Right renal cortex interstitium (tissue), 3 donors: ENCODE measurements around the gene DZIP1L. TPM values are rescaled to one million over a fixed set of nuclear protein-coding genes. Genes with fewer than 3 reads are reported as not detected.
"Not testable (repeated sequence)": the region's sequence is repeated elsewhere in the genome, so short reads cannot be mapped to it uniquely, and the experiment has no call there.

ENCODE experiments used
- DNase-seq, 3 donors: peaks; one replicate each; pipeline ENCODE4 v3.0.0-alpha.2; 2013; ENCODE audit warnings: low read depth in 3 of 3, low spot score in 2 of 3
- polyA plus RNA-seq, 3 donors: library from polyadenylated mRNA; unstranded; fragments of 120-200 nt; gene quantifications; one replicate each; pipeline ENCODE4 v1.2.1, GENCODE V29; 2013; ENCODE audit not compliant: insufficient read length in 3 of 3

Gene DZIP1L
- polyA plus RNA-seq, 3 donors, result 12.7 to 14.9 (median 13.3) TPM

DNA sequence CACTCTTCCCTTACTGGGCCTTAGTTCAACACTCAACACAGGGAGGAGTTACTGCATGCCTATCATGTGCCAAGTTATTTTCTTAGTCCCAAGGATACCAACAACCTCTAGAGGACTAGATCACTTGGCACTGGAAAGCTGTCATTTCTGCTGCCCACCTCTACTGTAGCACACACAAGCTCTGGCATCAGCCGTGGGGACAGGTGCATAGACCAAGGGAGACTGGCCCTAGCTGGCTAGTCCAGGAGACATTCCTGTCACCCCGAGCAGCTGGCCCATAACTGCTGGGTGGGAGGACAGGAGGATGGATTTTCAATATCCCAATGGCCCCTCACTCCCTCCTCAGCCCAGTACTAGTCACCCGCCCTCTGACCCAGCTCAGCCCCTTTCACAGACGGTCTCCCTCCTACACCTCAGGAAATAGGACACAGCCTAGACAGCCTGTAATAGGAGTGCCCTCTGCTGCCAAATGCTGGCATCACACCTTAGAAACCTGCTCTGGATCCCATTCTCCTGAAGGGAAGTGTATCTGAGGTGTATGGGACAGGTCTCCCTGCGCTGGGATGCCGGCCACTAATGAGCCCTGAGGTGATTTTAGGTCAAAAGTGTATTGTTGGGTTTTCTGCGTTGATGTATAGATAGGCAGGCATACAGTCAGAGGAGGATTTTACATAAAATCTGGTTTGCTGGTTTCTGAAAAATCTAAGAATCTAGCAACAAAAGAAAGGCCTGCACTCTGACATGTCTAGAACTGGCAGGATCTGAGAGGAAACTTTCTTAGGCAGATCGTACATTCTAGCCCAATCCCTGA lies 3.4 kb upstream of the DZIP1L start:
- DNase-seq, result peak in 1 of 3 donors; percentile 55

DNA sequence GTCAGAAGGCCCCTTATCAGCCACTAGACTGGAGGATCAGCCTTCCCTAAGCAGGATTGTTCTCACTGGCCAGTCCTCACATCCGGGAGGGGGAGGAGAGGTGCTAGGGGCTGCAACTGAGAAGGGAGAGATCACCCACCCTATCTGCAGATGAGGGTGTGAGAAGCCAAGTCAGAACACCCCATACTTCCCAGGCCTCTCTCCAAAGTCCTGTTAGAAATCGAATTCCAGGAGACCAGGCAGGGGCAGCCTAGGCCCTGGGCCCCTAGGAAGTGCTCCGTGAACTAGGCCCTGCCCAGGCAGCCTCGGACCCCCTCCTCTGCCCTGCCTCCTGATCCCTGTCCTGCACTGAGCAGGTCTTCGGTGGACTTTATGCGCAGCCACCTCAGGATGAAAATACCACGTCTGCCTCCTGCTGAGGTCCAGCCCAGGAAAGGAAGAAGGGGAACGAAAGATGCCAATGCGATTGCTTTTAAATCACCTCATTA lies 933 bp downstream of the DZIP1L start:
- no peak for DNase-seq

DNA sequence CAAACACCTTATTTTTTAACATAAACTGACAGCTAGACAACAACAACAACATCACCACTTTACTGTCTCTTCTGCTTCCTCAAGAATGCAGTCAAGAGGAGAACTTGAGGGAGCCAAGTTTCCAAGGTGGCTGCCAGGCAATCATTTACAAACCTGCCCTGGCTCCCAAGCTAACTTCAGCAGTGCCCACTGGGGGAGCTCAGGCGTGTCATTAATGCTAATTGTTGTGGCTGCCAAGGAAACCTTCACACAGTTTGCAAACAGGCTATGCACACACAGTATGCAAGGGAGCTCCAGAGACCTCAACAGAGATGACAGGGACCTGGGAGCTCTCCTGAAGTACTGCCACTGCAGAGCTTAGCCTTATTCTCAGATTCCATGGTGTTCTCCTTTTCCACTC lies 2.1 kb downstream of the DZIP1L start:
- DNase-seq, result peak in 2 of 3 donors; percentile 51 to 65

DNA sequence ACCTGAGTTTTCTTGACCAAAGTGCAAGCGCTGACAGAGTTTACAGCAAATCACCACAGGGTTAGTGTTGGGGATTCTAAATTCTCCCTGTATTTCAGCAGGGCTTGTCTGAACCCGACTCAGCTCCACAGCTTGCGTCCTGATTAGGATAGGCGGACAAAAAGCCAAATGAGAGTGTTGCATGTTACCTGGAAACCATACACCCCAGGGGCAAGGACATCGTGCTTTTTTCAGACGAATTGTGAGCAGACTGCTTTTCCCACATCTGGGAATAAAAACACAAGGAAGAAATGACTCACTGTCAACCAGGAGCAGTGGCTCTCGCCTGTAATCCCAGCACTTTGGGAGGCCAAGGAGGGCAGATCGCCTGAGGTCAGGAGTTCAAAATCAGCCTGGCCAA lies 3.0 kb downstream of the DZIP1L start:
- no peak for DNase-seq

DNA sequence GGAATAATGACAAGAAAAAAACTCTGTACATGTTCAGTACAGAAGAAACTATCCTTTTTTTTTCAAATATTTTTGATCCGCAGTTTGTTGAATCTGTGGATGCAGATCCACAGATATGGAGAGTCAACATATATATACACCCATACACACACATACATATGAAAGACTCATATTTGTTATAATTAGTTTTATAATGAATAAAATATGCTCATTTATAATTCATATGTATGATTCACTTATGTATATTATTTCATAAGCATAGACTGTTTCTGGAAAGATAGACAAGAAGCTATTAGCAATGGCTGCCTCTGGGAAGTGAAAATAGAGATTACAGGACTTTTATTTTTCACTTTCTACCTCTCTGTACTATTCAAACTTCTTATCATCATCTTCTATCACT lies 9.8 kb downstream of the DZIP1L start:
- DNase-seq, result no peak

DNA sequence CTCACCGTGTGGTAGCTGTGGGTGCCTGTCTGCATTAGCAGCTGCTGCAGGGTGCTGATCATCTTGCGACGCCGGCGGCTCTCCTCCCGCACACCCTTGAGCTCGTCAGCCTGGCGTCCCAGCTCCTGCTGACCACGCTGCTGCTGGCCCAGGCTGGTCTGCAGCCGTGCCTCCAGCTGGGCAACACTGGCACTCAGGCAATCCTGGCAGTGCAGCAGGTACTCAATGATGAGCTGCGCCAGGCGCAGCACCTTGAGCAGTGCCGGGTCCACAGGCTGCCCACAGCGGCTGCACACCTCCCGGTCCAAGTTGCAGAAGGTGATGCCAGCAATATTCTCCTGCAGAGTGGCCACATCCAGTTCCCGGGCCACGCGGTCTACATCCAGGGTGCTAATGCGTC lies 11.9 kb downstream of the DZIP1L start:
- no peak for DNase-seq

DNA sequence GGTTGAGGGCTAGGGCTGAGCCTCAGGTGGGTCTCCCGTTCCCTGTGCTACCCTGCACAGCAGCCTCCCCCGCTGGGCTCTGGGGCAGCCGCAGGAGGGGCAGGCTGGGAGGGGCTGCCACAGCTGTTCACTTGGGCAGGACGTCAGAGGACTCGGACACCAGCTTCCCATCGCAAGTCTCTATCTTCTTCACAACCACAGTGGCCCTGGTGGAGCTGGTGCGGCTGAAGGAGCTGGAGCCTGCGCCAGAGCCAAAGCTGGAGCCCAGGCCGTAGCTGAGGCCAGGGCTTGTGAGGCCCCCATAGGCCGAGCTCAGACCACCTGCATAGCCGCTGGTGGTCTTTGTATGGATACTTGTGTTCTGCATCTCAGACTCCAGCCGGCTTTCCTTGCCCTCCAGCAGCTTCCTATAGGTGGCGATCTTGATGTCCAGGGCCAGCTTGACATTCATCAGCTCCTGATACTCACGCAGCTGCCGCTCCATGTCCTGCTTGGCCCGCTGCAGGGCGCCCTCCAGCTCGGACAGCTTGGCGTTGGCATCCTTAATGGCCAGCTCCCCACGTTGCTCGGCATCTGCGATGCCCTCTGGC lies 14.0 kb downstream of the DZIP1L start:
- DNase-seq, result not testable (repeated sequence)

DNA sequence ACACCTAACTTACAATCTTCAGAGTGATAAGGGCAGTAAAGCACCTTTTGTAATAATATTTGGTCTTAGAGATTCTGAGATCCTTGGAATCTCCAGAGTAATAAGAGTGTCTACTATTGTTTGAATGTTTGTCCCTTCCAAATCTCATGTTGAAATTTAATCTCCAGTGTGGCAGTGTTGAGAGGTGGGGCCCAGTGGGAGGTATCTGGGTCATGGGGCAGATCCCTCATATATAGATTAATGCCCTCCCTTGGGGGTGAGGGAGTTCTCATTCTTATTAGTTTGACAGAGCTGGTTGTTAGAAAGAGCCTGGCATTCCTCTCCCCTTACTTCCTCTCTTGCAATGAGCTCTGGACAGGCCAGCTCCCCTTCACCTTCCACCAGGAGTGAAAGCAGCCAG lies 16.0 kb downstream of the DZIP1L start:
- DNase-seq, result no peak

DNA sequence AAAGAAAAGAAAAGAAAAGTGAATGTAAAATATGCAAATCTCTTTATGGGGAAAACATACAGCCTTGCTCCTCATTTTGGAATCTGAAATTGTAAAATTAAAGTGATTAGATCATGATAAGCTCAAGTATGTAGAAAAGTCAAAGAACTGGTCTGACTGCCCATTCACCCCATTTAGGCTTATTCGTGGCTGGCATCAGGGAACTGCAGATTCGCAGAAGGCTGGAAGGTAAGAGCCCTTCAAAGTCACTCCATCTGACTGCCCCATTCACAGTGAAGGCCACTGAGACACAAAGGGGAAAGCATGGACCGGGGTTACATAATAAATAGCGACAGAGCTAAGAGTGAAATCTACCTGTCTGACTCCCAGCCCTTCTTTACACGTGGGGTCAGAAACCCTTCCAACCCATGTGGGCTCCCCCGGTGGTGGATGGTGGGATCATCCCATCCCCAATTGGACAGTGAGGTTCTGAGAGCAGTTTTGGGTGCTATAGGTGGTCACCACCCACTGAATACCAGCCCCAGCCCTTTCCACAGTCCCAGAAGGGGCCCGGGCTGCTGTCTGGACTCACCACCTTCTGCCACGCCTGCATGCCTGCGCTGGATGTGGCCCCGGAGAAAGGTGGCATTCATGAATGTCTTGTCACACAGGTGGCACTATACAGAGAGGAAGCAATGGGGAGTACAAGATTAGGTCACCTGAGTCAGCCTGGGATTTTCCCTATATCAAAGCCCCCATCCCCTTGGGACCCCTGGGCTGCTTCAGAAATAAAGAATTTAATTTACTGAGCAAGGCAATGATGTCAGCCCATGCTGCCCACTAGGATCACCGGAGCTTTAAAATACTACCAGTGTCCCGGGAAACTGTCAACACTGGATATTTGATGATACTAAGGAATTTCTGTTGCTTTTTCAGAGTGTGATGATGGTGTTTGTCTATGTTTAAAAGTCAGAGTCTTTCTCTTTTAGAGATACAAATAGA lies 17.9 kb downstream of the DZIP1L start:
- DNase-seq, result no peak

DNA sequence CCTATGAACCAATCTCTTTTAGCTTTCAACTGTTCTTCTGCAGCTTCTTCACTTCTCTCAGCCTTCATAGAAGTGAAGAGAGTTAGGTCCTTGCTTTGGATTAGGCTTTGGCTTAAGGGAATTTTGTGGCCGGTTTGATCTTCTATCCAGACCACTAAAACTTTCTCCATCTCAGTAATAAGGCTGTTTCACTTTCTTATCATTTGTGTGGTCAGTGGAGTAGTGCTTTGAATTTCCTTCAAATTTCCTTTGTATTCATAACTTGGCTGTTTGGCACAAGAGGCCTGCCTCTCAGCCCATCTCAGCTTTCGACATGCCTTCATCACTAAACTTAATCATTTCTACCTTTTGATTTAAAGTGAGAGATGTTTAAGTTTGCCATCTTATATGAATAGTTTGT lies 21.7 kb downstream of the DZIP1L start:
- no peak for DNase-seq

DNA sequence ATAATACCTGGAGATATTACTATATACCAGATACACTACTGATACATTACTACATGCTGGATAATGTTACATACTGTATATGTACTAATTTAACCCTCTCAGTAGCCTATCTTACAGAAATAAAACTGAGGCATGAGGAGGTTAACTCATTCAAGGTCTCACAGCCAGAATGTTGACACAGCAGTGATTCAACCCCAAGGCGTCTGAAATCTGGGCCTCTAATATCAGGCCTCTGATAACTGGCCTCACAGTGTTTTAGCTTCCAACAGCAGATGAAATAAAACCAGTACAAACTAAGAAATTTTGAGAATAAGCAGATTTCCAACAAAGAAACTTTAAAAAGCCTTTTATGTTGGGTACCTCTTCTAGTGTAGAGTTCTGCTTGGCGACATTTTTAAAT lies 23.4 kb downstream of the DZIP1L start:
- no peak for DNase-seq

DNA sequence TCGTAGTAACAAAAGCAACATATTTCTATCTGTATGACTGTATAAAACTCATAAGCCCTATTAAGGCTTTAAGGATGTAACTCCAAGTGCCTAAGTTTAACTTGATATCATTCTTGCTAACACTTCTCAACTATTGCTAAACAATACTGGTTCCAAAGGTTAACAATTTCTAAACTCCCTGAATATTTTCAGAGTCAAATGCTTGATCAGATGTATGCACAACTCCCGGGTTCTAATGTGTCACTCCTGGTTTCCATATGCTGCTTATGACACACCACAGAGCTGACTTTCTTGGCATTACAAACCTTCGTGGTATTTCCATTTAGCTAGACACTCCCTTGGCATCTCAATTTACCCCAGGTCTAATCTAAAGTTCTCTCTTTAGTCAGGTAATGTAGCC lies 26.3 kb downstream of the DZIP1L start:
- no peak for DNase-seq

DNA sequence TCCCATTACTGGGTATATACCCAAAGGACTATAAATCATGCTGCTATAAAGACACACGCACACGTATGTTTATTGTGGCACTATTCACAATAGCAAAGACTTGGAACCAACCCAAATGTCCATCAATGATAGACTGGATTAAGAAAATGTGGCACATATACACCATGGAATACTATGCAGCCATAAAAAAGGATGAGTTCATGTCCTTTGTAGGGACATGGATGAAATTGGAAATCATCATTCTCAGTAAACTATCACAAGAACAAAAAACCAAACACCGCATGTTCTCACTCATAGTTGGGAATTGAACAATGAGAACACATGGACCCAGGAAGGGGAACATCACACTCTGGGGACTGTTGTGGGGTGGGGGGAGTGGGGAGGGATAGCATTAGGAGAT lies 29.7 kb downstream of the DZIP1L start:
- not testable (repeated sequence) for DNase-seq

DNA sequence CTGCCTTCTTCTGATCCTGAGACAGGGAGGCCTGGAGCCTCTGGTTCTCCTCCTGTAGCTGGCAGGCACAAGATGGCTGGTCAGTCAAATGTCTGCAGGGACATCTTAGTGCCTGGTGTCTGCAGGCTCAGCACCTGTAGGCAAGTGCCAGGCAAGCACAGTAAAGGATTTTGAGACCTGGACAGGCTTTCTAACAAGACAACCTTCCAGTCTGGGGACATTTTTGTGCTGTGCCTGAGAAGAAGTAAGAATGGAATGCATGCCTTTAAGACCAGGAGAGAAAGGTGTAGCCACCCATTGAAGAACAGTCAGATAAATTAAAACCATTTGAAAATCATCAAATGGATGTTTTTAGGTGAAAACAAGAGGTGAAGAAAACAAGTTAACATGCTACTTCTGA lies 31.2 kb downstream of the DZIP1L start:
- DNase-seq, result no peak

DNA sequence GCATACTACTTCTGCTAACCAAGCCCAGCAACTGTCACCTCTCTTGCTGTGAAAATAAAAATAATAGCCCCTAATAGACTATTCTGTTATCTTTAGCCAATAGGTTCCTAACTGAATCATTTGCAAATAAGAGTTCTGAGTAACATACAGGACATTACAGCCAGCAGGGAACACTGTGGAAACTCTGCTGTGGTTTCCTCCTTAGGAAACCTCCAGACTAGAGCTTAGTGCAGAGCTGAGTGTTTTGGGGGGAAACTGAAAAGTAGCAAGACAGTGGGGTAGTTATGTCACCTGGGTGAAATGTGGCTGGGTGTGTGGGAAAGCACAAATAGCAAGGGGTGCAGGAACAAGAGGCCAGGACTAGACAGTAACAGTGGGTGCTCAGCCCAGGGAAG lies 32.4 kb downstream of the DZIP1L start:
- DNase-seq, result no peak

DNA sequence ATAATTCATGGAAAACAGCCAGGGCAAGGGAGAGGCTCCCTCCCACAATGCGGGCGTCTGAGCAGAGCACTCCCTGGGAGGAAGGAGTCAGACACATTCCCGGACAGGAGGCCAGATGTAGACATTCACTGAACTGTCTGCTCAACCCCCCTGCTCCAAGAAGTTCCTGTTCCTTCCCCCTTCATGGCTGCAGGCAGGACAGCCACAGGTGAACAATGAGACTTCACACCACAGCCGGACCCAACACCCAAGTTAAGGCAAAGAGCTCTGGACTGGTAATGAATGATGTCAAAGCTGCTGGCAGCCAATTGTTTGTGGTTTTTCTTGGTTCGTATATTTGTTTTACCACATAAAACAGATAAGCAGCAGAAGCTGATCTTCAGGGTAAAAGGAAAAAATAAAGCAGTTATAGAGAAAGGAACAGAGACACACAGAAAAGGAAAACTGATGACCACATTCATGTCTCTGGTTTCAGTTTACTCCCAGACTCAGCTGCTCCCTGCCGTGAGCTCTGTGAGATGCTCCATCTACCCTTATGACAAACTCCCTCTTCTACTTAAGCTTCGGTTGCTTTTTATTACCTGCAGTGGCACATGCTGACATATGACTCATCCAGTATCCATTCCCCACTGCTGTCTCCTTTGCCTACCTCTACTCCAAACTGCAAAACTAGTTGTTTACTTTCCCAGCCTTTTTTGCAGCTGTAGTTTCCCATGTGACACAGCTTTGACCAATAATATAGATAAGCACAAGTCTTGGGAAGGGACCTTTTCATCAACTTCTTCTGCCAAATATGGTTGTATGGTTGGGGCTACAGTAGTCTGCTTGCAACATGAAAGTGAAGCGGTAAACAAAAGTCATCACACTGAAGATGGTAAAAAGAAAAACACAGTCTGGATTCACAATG lies 33.1 kb downstream of the DZIP1L start:
- DNase-seq, result no peak

DNA sequence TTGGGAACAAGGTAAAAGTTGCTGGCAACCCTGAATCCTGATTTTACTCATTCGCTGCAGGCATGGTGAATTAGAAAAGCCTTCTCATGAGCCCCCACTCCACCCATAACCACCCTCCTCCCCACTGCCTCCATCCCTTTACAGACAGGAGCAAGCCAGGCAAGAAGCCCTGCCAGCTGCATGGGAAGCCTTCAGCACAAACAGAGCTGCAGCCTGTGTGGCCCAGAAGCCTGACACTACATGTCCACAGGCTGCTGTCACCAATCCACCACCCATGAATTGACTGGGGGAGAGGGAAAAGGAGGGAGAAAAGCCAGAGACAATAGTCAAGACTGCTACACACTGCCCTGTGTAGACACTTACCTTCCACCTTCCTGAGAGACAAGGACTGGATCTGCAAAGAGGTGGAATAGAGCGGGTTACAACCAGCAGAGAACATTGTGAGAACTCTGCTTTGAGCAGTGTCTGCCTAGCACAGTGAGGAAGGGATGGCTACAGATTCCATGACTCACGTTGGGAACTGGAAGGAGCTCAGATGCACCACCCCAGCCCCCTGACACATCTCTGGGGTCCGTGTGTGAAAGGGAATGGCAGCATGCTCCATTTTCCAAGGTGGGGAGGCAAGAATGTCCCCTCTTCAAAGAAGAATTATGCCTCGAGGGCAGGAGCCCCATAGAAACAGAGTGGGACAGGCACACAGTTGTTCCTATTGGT lies 33.9 kb downstream of the DZIP1L start:
- DNase-seq, result no peak

DNA sequence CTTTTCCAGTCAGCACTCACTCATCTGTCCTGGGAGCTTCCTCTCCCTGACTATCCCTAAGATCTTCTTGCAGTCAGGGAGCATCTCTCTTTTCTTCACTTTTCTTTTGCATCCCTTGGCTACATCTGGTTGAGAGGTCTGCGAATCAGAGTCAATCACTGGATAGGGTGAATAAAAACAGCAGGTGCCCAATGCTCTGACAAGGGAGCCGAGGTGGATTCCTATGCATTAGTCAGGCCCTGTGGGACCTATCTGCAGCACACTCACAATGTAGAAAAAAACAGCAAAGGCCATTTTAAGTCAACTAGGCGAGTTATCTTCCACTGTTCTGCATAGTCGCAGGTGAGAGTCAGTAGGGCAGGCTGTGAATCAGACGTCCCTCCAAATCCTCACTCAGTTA lies 35.5 kb downstream of the DZIP1L start:
- DNase-seq, result no peak

DNA sequence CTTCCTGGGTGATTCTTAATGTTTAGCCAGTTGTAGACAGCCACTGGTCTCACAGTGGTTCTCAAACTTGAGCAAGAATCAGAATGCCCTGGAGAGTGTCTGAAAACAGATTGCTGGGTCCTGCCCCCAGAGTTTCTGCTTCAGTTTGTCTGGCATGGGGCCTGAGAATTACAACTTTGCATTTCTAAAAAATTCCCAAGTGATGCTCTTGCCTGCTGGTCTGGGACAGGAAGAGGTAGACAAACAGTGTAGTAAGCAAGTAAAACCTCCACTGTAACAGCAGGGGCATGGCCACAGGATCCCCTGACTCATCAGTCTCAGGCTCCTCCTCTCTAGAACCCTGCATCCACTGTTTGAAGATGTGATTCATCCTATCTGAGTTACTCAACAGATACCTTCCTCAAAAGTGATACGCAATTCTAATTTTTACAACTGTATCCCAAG lies 36.5 kb downstream of the DZIP1L start:
- DNase-seq, result no peak
